22Rv1 (cell line): ENCODE data around the gene IPO5.
A peak's percentile ranks its signal among the peaks of the same experiment; 100 is the strongest.
"Not testable (repeated sequence)": the region's sequence is repeated elsewhere in the genome, so short reads cannot be mapped to it uniquely, and the experiment has no call there.

Experiments
- H3K27ac ChIP-seq: fragments of 450-650 bp; 2 replicates; pipeline ENCODE4 v1.5.1; 2017
- CTCF ChIP-seq: fragments of 450-650 bp; IDR thresholded peaks from 2 replicates; pipeline ENCODE4 v1.5.1; 2017; ENCODE audit warnings: mild to moderate bottlenecking
- ZFX ChIP-seq: fragments of 450-650 bp; IDR thresholded peaks from 2 replicates; pipeline ENCODE4 v1.6.1; 2017; ENCODE audit warnings: antibody characterized with exemption, borderline replicate concordance

IPO5 gene

DNA sequence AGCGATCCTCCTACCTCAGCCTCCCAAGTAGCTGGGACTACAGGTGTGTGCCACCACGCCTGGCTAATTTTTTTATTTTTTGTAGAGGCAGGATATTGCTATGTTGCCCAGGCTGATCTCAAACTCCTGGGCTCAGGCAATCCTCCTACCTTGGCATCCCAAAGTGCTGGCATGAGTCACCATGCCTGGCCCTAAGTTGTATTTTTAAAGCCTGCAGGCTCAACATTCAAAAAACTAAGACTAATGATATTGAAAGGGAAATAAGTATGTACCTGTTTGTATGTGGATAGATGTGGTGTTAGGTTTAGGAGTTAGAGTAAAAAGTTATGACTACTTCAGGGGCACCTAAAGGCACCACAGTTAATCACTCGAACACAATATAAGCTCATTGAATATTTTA lies 5.4 kb upstream of the IPO5 start:
- H3K27ac ChIP-seq, result no peak overlapping the region
- TF ChIP-seq ZFX (no peak), CTCF (no peak)

- not testable (repeated sequence) for H3K27ac ChIP-seq
Measured at GRCh38 chr13:97949316-97949715, 4.2 kb upstream of the IPO5 start.

GRCh38 chr13:97951376-97951775 lies 2.1 kb upstream of the IPO5 start:
- no peak overlapping the region for H3K27ac ChIP-seq
- TF ChIP-seq CTCF (no peak), ZFX (no peak)

DNA sequence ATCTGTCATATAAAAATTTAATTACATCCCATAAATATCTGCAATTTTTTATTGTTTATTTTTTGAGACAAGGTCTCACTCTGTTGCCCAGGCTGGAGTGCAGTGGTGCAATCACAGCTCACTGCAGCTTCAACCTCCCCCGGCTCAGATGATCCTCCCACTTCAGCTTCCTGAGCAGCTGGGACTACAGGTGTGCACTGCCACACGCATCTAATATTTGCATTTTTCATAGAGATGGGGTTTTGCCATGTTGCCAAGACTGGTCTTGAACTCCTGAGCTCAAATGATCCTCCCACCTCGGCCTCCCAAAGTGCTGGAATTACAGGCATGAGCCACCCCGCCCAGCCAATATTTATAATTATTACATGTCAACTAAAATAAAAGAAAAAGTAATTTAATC lies 644 bp upstream of the IPO5 start:
- H3K27ac ChIP-seq, result not testable (repeated sequence)

DNA sequence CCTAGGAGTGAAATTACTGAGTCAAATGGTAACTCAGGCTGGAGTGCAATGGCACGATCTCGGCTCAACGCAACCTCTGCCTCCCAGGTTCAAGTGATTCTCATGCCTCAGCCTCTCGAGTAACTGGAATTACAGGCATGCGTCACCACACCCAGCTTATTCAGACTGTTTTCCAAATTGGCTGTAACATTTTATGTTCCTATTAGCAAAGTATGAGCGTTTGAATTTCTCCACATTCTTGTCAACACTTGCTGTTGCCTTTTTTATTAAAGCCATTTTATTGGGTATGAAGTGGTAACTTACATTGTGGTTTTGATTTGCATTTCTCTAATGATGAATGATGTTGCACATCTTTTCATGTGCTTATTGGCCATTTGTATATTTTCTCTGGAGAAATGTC lies 7.9 kb downstream of the IPO5 start:
- TF ChIP-seq CTCF (no peak), ZFX (no peak)
- H3K27ac ChIP-seq, result no peak overlapping the region

DNA sequence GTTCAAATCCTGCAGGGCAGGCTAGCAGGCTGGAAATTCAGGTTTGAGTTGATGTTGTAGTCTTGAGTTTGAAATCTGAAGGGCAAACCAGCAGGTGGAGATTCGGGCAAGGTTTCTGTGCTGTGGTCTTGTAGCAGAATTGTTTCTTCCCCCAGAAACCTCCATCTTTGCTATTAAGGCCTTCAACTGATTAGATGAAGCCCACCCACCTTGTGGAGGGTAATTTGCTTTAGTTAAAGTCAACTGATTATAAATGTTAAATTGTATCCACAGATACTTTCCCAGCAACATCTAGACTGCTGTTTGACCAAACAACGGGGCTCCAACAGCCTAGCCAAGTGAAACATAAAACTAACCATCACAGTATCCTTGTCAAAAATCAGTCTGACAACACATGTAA lies 9.4 kb downstream of the IPO5 start:
- H3K27ac ChIP-seq, result no peak overlapping the region
- no peak for TF ChIP-seq CTCF
- TF ChIP-seq ZFX, result no peak

DNA sequence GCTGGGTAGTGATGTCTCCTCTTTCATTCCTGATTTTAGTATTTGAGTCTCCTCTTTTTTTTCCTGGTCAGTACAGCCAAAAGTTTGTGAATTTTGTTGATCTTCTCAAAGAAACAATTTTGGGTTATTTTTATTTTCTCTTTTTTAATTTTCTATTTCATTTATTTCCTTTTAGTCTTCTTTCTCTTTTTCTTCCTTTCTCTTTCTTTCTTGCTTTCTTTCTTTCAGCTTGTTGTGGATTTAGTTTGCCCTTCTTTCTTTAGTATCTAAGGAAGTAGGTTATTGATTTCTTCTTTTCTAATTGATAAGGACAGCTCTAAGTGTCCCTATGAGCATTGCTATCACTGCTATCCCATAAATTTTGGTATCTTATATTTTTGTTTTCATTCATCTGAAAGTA lies 13.8 kb downstream of the IPO5 start:
- H3K27ac ChIP-seq, result no peak overlapping the region
- TF ChIP-seq CTCF (no peak), ZFX (no peak)

DNA sequence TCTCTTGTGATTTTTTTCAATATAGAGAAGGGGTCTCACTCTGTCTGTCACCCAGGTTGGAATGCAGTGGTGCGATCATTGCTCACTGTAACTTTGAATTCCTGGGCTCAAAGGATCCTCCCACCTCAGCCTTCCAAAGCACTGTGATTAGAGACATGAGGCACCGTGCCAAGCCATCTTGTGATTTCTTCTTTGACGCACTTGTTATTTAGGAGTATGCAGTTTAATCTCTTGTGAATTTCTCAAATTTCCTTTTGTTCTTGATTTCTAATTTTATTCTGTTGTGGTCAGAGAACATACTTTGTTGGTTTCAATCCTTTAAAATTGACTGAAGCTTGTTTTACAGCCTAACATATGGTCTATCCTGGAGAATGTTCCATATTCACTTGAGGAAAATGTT lies 14.5 kb downstream of the IPO5 start:
- TF ChIP-seq CTCF, result no peak
- no peak for TF ChIP-seq ZFX
- no peak overlapping the region for H3K27ac ChIP-seq

GRCh38 chr13:97971519-97971918 lies 18.0 kb downstream of the IPO5 start:
- TF ChIP-seq CTCF, result no peak
- H3K27ac ChIP-seq, result peak overlapping the region; percentile 80
